KOPT-K1 (cell line): ENCODE measurements around the gene MX2.

Experiments used
- H3K27ac ChIP-seq: fragments of 200-600 bp; sonication (generic); 2 replicates; pipeline ENCODE4 v1.5.1; 2016; ENCODE audit warnings: antibody characterized with exemption, mild to moderate bottlenecking, low read depth, low read length; ENCODE audit not compliant: poor library complexity, severe bottlenecking
- H3K36me3 ChIP-seq: fragments of 200-600 bp; sonication (generic); 2 replicates; pipeline ENCODE4 v1.5.1; 2017; ENCODE audit warnings: antibody characterized with exemption, mild to moderate bottlenecking, low read length, moderate library complexity; ENCODE audit not compliant: insufficient read depth
- H3K9me3 ChIP-seq: fragments of 200-600 bp; sonication (generic); 2 replicates; pipeline ENCODE4 v1.5.1; 2017; ENCODE audit warnings: antibody characterized with exemption, low read length, mild to moderate bottlenecking; ENCODE audit not compliant: insufficient read depth, poor library complexity, severe bottlenecking

MX2 gene

DNA sequence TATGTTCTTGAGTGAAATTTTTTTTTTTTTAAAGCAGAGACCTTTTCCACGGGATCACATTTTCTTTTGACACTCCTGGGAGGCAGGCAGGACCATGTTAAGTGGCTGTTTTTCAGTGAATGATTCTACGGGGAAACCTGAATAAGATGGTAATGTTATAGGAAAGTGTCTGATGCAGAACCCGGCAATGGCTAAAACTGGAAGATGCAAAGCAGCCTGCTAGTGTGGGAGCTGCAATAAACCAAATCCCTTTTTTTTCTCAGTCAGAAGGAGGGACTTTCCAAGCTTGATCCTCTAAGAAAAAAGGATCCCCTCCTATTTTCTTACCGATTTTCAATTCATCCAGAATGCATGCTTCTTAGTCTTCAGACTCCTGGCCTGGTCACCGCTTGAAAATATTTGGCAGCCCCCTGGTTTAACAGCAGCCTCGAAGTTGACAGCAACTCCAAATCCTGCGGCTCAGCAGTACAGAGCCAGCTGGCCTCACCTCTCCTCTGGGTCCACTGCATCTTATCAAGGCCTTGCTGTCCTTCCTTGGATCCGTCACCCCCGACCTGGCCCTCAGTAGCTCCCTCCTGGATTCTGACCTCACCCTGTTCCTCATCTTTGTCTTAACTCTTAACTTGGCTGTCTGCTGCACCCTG lies 5.6 kb downstream of the MX2 start:
- Histone ChIP-seq H3K9me3 (no peaks in the 10 kb centered on the region), H3K27ac (no peak overlapping the region), H3K36me3 (no peaks in the 10 kb centered on the region)

DNA sequence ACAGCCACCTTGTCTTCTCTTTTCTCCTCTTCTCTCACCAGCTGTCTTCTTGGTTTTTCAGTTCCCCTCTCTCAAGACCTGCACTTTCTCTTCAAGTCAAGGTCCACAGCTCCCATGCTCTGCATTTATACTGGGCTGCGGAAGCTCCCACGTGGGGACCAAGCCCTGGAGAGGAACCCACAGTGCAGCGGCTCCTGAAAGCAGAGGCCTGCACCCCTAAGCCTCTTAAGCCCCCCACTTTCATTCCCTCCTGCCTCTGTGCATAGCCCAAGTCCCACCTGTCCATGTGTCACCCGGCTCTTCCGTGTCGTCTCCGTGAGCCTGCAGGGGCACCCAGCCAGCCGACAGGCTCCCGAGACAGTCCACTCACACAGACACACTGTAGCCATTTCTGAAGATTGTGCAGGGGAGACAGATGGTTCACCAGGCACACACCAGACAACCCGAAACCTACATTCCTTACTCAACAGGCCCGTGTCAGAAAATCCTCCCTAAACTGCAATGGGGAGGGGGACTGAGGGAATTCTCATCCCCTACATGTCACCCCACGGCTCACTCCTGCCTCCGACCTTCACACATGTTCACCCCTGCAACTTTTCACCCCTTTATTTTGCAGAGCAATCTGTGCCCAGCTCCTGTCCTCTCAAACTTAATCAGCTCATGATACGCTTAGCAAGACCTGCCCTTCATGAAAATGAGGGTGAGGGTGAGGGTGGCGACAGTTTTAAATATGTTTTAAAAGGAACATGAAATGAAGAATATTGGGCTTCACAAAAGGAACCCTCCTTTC lies 6.3 kb downstream of the MX2 start:
- Histone ChIP-seq H3K27ac (peak overlapping the region; percentile 45), H3K9me3 (no peaks in the 10 kb centered on the region), H3K36me3 (no peaks in the 10 kb centered on the region)

DNA sequence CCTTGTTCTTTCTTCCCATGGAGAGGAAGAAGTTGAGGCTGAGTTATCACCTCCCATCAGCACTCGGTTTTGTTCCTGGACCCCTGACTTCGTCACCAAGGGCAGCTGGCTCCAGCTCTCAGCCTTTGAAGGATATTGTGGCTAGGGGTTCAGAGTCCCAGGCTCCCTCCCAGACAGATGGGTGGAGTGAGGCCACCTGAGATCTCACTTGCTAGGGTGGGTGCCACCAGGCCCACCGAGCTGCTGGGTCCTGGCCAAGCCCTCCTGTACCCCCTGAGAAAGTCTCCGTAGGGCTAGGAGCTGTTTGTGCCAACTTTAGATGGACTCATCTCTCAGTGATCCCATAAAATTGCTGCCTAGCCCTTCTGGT lies 6.9 kb downstream of the MX2 start:
- no peaks in the 10 kb centered on the region for H3K36me3 ChIP-seq
- peak overlapping the region; percentile 45 for H3K27ac ChIP-seq
- H3K9me3 ChIP-seq, result no peaks in the 10 kb centered on the region

DNA sequence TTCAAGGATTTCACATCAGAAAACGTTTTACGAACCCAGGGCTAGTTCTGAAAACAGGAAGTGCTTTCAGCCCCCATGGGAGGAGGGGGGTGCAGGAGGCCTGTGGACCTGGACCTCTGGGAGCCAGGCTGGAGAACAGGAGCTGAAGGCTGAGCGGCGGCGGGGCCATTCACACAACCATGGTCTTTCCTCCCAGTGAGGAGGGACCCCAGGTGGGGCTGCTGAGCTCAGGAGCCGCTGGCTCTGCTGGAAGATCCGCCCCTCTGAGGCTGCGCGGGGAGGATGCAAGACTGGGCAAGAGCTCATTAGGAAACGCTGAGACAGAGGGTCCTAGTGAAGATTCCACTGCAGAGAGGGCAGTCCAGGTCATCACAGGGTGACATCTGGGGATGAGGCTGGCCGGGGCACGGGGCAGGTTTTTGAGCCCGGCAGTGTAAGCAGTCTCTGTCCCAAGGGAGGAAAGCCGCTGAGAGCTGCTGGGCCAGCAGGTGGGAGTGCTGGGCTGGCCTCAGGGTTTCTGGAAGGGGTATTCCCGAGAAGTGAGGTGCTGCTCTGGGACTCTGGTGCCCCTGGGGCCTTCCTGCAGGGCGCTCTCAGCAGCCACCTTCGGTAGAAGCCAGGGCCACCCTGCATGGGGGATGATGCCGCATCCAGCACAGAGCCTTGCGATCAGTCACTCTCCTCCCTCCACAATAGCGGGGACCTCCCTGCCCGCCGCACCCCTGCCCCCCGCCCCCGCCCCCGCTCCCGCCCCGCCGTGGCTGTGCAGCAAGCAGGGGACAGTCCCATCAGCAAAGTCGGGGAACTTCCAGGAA lies 7.5 kb downstream of the MX2 start:
- H3K27ac ChIP-seq, result peak overlapping the region; percentile 45
- no peaks in the 10 kb centered on the region for H3K36me3 ChIP-seq
- H3K9me3 ChIP-seq, result no peaks in the 10 kb centered on the region

DNA sequence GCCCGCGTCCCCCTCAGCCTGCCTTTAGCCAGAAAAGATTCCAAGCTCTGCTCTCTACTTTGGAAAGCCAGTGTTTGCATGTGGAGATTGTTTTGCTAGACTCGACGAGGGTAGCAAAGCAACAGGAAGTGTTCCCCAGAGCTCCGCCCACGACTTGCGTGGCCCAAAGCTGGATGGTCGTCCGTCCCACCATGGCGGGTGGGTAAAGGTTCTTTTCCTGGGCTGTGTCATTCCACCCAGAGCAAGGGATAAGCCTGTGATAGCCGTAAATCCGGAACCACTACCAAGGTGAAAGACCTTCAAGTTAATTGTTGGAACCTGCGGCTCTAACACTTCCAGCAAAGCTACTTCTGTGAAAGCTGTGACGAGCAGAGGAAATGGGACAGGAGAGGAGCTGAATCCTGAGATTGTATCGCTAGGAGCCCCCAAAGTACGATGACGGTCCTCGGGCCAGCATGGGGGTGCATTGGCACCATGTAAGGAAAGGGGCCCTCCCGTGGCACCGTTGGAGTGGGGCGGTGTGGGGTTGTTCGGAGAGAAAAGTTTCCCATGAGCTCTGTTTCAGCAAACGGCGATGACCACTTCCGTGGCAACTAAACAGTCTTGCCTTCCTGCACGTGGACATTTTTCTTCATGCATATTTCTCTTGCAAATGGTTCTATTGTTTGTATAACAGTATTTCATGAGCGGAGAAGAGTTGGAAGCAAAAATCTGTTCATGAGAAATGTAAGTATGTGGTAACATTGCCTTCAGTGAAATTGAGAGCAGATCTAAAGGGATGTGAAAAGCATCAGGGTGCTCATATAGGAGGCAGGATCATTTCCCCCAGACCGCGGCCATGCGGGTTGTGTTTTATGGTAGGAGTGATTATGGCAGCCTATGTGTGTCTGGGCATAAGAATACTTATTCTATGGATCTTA lies 8.4 kb downstream of the MX2 start:
- Histone ChIP-seq H3K9me3 (no peaks in the 10 kb centered on the region), H3K27ac (no peak overlapping the region), H3K36me3 (no peaks in the 10 kb centered on the region)

DNA sequence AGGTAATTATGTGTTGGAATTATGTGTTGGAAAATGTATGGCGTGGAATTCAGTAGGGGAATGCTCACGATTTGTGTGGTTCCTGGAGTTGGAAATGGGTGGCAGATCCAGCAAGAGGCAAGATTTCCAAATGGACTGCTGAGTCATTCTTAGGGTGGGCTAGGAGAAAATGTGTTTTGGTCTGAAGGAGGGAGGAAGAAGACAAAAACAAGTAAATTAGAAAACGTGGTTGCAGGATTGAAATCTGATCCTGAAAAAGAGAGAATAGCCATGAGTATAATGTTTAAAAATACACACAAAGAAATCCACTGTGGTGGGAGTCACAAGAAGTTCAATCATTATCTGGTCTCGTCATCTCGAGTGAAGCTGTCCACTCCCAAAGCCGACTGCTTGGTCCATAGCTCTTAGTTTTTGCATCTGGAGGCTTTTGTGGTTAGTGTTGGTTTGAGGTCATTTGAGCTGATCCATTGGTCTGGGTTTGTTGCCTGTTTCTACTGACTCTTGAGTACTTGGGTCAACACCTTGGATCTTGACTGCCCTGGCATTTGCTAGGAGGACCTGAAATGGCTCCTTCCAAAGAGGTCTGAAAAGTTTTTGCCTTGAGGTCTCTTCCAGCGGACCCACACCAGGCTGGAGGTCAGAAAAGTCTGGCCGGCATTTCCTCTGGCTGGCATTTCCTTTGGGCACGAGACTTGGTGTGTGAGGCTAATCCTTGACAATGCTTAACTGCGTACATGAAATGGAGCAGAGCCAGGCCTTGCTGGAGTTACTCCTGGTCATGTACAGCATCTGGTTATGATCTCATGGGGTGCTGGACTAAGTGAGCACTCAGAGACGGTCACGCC lies 9.2 kb downstream of the MX2 start:
- H3K36me3 ChIP-seq, result no peaks in the 10 kb centered on the region
- H3K9me3 ChIP-seq, result no peaks in the 10 kb centered on the region
- no peak overlapping the region for H3K27ac ChIP-seq

DNA sequence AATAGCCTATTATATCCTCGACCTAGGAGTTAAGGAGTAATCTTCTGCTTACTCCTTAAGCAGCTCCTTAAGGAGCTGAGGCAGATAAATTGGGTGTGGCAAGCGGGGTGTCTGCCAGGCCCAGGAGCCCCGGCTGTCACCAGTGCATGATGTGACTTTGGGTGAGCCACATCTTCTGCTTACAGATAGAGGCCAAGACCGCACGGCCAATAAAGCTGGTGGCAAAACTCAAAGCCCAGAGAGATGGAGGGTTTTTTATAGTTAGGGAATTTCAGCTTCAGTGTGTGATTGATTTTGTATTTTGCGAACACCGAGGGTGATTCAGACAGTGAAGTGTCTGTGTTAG lies 9.8 kb downstream of the MX2 start:
- H3K27ac ChIP-seq, result no peak overlapping the region
- no peaks in the 10 kb centered on the region for H3K9me3 ChIP-seq
- H3K36me3 ChIP-seq, result no peaks in the 10 kb centered on the region

DNA sequence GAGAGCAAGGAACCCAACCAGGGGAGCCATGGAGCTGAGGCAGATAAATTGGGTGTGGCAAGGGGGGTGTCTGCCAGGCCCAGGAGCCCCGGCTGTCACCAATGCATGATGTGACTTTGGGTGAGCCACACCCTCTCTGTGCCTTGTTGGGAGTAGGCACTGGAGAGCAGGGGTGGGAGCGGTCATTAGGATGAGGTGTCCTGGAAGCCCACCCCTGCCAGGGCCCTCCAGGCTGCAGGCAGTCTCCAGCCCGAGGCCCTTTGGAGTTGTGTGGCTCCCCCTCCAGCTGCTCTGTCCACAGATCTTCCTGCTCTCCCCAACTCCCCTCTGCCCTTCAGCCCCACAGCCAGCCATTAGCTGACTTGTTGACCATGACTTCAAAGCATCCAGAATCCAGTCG lies 11.4 kb downstream of the MX2 start:
- Histone ChIP-seq H3K36me3 (no peaks in the 10 kb centered on the region), H3K9me3 (no peaks in the 10 kb centered on the region), H3K27ac (peak overlapping the region; percentile 22)

DNA sequence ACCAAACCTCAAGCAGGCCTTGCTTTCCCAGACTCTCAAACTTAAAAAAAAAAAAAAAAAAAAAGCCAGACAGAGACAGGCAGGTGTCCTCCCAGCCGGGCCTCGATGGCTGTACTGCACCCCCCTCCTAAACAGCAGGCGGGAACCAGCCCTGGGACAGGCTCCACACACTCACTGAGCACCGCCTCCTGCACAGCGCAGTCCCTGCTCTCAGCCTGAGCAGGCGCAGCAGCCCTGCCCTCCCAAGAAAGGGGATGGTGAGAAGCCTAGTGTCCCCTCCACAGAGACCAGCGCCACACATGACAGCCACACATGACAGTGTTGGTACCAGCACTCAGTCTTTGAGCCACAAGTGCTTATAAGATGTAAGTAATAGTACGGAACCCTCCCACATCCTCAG lies 11.9 kb downstream of the MX2 start:
- H3K36me3 ChIP-seq, result no peaks in the 10 kb centered on the region
- no peaks in the 10 kb centered on the region for H3K9me3 ChIP-seq
- H3K27ac ChIP-seq, result peak overlapping the region; percentile 22

DNA sequence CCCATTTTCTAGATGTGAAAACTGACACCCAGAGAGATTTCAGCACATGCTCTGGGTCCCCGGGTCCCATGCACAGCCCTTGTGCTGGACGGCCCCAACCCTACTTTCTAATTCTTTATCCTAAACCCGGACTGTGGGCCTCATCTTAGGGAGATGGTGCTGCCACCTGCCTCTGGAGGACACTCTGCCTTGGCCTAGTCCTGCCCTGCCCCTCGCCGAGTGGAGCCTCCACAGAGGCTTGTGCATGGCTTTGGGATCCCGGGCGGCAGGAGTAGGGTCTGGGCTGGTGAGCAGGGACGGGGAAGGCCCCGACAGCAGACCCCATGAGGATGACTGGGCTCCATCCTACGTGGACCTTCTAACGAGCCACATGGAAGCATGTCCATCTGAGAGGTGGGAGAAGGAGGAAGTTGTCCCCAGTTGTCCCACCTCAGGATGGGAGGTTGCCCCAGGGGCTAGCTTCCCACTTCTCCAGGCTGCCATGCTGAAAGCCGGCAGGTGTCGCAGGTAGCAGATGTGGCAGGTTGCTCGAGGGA lies 12.4 kb downstream of the MX2 start:
- no peak overlapping the region for H3K27ac ChIP-seq
- no peaks in the 10 kb centered on the region for H3K36me3 ChIP-seq
- no peaks in the 10 kb centered on the region for H3K9me3 ChIP-seq

DNA sequence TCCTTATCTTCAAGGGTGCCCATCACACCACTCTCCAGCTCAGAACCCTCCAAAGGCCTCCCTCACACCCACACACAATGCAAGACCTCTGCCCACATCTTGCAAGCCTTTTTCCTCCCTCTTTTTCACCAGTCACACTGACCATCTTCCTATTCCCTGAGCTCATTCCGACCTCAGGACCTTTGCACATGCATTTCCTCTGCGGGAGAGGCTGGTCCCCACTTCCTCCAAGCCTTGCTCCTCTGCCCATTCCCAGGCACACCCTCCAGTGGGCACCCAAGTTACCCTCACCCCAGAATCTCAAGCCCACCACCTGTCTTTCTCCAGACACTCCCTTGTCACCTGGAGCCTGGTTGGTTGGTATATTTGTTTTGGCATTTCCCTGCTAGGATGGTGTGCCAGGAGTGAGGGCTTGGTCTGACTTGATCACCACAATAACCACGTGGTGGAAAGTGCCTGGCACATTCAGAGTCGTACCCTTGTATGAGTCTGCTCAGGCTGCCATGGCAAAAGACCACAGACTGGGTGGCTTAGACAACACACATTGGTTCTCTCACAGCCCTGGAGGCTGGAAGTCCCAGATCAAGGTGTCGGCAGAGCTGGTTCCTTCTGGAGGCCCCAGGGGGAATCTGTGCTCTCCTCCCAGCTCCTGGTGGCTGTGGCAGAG lies 13.2 kb downstream of the MX2 start:
- Histone ChIP-seq H3K27ac (no peak overlapping the region), H3K36me3 (no peaks in the 10 kb centered on the region), H3K9me3 (no peaks in the 10 kb centered on the region)

DNA sequence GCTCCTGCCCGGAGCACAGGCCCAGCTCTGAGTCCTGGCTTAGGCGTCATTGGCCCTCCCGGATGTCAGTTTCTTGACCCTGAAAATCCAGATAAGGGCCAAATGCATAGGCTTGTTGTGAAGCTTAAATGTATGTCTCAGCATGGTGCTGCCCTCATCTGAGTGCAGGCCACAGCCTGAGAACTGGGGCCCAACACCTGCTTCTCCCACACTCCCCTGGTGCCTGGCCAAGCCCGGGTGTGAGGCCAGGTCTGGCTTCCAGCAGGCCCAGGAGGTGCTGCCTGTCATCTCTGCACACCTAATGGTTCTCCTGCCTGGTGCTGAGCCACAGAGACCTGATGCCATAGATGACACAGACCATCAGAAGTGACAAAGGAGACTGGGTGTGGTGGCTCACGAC lies 14.0 kb downstream of the MX2 start:
- Histone ChIP-seq H3K27ac (no peak overlapping the region), H3K36me3 (no peaks in the 10 kb centered on the region), H3K9me3 (no peaks in the 10 kb centered on the region)

DNA sequence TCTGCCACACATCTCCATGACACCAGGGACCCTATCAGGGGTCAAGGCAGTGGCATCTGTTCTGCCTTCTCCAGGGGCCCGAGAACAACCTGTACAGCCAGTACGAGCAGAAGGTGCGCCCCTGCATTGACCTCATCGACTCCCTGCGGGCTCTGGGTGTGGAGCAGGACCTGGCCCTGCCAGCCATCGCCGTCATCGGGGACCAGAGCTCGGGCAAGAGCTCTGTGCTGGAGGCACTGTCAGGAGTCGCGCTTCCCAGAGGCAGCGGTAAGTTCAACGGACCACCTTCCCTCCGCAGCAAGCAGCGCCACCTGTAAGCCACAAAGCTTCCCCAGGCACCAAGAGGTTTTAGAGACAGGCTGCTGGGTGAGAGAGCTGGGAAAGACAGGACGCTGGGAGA lies 15.9 kb downstream of the MX2 start:
- no peaks in the 10 kb centered on the region for H3K9me3 ChIP-seq
- no peaks in the 10 kb centered on the region for H3K36me3 ChIP-seq
- H3K27ac ChIP-seq, result no peak overlapping the region
